Neural cell (in vitro differentiated cells): ENCODE data around the gene SLC30A9. TPM values are rescaled to one million over a fixed set of nuclear protein-coding genes. Genes with fewer than 3 reads are reported as not detected.

Source experiments
- H2AFZ ChIP-seq: fragments of 200-600, 300-800 bp; sonication (generic), shearing (Covaris generic); 2 replicates; pipeline ENCODE4 v1.6.0; 2014; ENCODE audit warnings: low read depth, mild to moderate bottlenecking, antibody characterized with exemption, low read length, moderate library complexity
- H3F3A ChIP-seq: fragments of 200-600 bp; shearing (Covaris generic); 2 replicates; pipeline ENCODE4 v1.6.1; 2016; ENCODE audit warnings: mild to moderate bottlenecking, moderate library complexity, mixed read lengths, antibody characterized with exemption, low read length; ENCODE audit not compliant: insufficient read depth, poor library complexity, severe bottlenecking
- H3K27ac ChIP-seq: fragments of 200-600, 300-800 bp; sonication (generic), shearing (Covaris generic); 2 replicates; pipeline ENCODE4 v1.5.1; 2014; ENCODE audit warnings: mild to moderate bottlenecking, low read length, moderate library complexity
- H3K27me3 ChIP-seq: fragments of 300-800, 200-600 bp; sonication (generic), shearing (Covaris generic); 2 replicates; pipeline ENCODE4 v1.6.0; 2014; ENCODE audit warnings: mild to moderate bottlenecking, low read depth, low read length, moderate library complexity; ENCODE audit not compliant: insufficient read depth
- H3K36me3 ChIP-seq: fragments of 300-800, 200-600 bp; sonication (generic), shearing (Covaris generic); 2 replicates; pipeline ENCODE4 v1.5.1; 2014; ENCODE audit warnings: mild to moderate bottlenecking, antibody characterized with exemption, low read length, moderate library complexity; ENCODE audit not compliant: insufficient read depth
- H3K4me2 ChIP-seq: fragments of 300-800, 200-600 bp; sonication (generic), shearing (Covaris generic); 2 replicates; pipeline ENCODE4 v1.6.0; 2014; ENCODE audit warnings: mild to moderate bottlenecking, low read length
- H3K4me3 ChIP-seq: fragments of 300-800, 200-600 bp; sonication (generic), shearing (Covaris generic); 2 replicates; pipeline ENCODE4 v1.5.1; 2014; ENCODE audit warnings: mild to moderate bottlenecking, low read length, moderate library complexity
- H3K79me2 ChIP-seq: fragments of 200-600 bp; shearing (Covaris generic); replicated peaks from 2 replicates; pipeline ENCODE4 v1.6.0; 2014; ENCODE audit warnings: mild to moderate bottlenecking, low read length, moderate library complexity; ENCODE audit not compliant: insufficient read depth
- H3K9ac ChIP-seq: fragments of 300-800, 200-600 bp; sonication (generic), shearing (Covaris generic); 2 replicates; pipeline ENCODE4 v1.6.1; 2016; ENCODE audit warnings: mild to moderate bottlenecking, low read length, mixed read lengths
- H3K9me2 ChIP-seq: fragments of 200-600 bp; shearing (Covaris generic); 2 replicates; pipeline ENCODE4 v1.6.1; 2016; ENCODE audit warnings: mild to moderate bottlenecking, low read length, mixed read lengths; ENCODE audit not compliant: insufficient read depth
- H3K9me3 ChIP-seq: fragments of 200-600, 300-800 bp; sonication (generic), shearing (Covaris generic); 2 replicates; pipeline ENCODE4 v1.6.1; 2016; ENCODE audit warnings: mild to moderate bottlenecking, mixed run types, low read length, moderate library complexity, mixed read lengths
- H4K20me1 ChIP-seq: fragments of 200-600 bp; shearing (Covaris generic); 2 replicates; pipeline ENCODE4 v1.6.1; 2016; ENCODE audit warnings: mild to moderate bottlenecking, mixed run types; ENCODE audit not compliant: insufficient read depth
- CTCF ChIP-seq: fragments of 450-650 bp; IDR thresholded peaks from 2 replicates; pipeline ENCODE4 v1.5.1; 2014; ENCODE audit warnings: antibody characterized with exemption, mild to moderate bottlenecking, moderate library complexity; ENCODE audit not compliant: poor library complexity, severe bottlenecking
- EP300 ChIP-seq: fragments of 450-650 bp; conservative IDR thresholded peaks from 2 replicates; pipeline ENCODE4 v1.6.1; 2014; ENCODE audit warnings: antibody characterized with exemption, mild to moderate bottlenecking, moderate library complexity; ENCODE audit not compliant: poor library complexity, severe bottlenecking
- EZH2 ChIP-seq: fragments of 200-600, 300-800 bp; shearing (Covaris generic), sonication (generic); IDR thresholded peaks from 2 replicates; pipeline ENCODE4 v1.6.1; 2014; ENCODE audit warnings: antibody characterized with exemption, low read length, borderline replicate concordance, mild to moderate bottlenecking; ENCODE audit not compliant: insufficient read depth, poor library complexity, severe bottlenecking
- MXI1 ChIP-seq: fragments of 450-650 bp; conservative IDR thresholded peaks from 2 replicates; pipeline ENCODE4 v1.6.1; 2014; ENCODE audit warnings: antibody characterized with exemption, mild to moderate bottlenecking; ENCODE audit not compliant: poor library complexity, severe bottlenecking
- POLR2AphosphoS5 ChIP-seq: IDR thresholded peaks from 2 replicates; pipeline ENCODE4 v1.6.1; 2012
- RAD21 ChIP-seq: fragments of 450-650 bp; conservative IDR thresholded peaks from 2 replicates; pipeline ENCODE4 v1.6.1; 2014; ENCODE audit warnings: antibody characterized with exemption, mild to moderate bottlenecking, moderate library complexity
- SMC3 ChIP-seq: fragments of 450-650 bp; conservative IDR thresholded peaks from 2 replicates; pipeline ENCODE4 v1.6.1; 2014; ENCODE audit warnings: antibody characterized with exemption, mild to moderate bottlenecking, moderate library complexity; ENCODE audit not compliant: poor library complexity
- TAF1 ChIP-seq: IDR thresholded peaks from 2 replicates; pipeline ENCODE4 v1.6.1; 2012; ENCODE audit warnings: low read depth
- polyA plus RNA-seq: library from polyadenylated mRNA; depleted of rRNA; stranded (reverse); fragments of >200 nt; gene quantifications from 2 replicates; pipeline ENCODE4 v1.2.3, GENCODE V29; 2014
- TF ChIP-seq, protein P1 (sequence below): IDR thresholded peaks from 2 replicates; pipeline ENCODE4 v1.6.1; 2012; ENCODE audit warnings: borderline replicate concordance

SLC30A9 gene
- polyA plus RNA-seq, 1 donor from 2014 or later = 109 TPM

- Histone ChIP-seq H3K9ac (no peak overlapping the region), H3F3A (no peaks in the 10 kb centered on the region), H3K27ac (no peak overlapping the region), H3K36me3 (no peaks in the 10 kb centered on the region), H3K79me2 (no peaks in the 10 kb centered on the region), H3K9me3 (no peaks in the 10 kb centered on the region), H3K4me3 (no peak overlapping the region), H3K27me3 (no peaks in the 10 kb centered on the region), H3K9me2 (no peaks in the 10 kb centered on the region), H3K4me2 (no peak overlapping the region), H2AFZ (no peak overlapping the region), H4K20me1 (no peaks in the 10 kb centered on the region)
- no peak for TF ChIP-seq TAF1
- no peak for TF ChIP-seq MXI1
- TF ChIP-seq CTCF = no peak
- TF ChIP-seq EZH2 = no peak
- TF ChIP-seq RAD21 = no peak
- no peak for TF ChIP-seq SMC3
- TF ChIP-seq, protein P1, sequence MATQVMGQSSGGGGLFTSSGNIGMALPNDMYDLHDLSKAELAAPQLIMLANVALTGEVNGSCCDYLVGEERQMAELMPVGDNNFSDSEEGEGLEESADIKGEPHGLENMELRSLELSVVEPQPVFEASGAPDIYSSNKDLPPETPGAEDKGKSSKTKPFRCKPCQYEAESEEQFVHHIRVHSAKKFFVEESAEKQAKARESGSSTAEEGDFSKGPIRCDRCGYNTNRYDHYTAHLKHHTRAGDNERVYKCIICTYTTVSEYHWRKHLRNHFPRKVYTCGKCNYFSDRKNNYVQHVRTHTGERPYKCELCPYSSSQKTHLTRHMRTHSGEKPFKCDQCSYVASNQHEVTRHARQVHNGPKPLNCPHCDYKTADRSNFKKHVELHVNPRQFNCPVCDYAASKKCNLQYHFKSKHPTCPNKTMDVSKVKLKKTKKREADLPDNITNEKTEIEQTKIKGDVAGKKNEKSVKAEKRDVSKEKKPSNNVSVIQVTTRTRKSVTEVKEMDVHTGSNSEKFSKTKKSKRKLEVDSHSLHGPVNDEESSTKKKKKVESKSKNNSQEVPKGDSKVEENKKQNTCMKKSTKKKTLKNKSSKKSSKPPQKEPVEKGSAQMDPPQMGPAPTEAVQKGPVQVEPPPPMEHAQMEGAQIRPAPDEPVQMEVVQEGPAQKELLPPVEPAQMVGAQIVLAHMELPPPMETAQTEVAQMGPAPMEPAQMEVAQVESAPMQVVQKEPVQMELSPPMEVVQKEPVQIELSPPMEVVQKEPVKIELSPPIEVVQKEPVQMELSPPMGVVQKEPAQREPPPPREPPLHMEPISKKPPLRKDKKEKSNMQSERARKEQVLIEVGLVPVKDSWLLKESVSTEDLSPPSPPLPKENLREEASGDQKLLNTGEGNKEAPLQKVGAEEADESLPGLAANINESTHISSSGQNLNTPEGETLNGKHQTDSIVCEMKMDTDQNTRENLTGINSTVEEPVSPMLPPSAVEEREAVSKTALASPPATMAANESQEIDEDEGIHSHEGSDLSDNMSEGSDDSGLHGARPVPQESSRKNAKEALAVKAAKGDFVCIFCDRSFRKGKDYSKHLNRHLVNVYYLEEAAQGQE = no peak
- TF ChIP-seq POLR2AphosphoS5 = no peak
- no peak for TF ChIP-seq EP300
Observed at GRCh38 chr4:42133006-42133405, 142.7 kb downstream of the SLC30A9 start.

- Histone ChIP-seq H3K36me3 (no peaks in the 10 kb centered on the region), H3K4me3 (no peak overlapping the region), H3K9me3 (no peaks in the 10 kb centered on the region), H4K20me1 (no peaks in the 10 kb centered on the region), H3K27me3 (no peaks in the 10 kb centered on the region), H3K9ac (no peak overlapping the region), H3K9me2 (no peaks in the 10 kb centered on the region), H3K27ac (no peak overlapping the region), H3K4me2 (no peak overlapping the region), H2AFZ (no peak overlapping the region), H3F3A (no peaks in the 10 kb centered on the region), H3K79me2 (no peaks in the 10 kb centered on the region)
- TF ChIP-seq POLR2AphosphoS5 (no peak), TAF1 (no peak), RAD21 (no peak), EZH2 (no peak), SMC3 (no peak), EP300 (no peak), CTCF (no peak), MXI1 (no peak)
- TF ChIP-seq, protein P1 = no peak
Observed at GRCh38 chr4:42136371-42136770, 146.0 kb downstream of the SLC30A9 start.
